HG03095 (cell line): Measurements from ENCODE around the gene PIK3R3.
"Not testable (repeated sequence)": the region's sequence is repeated elsewhere in the genome, so short reads cannot be mapped to it uniquely, and the experiment has no call there.

Experiments used
- ATAC-seq: cut with Tn5 transposase; IDR thresholded peaks from one replicate; pipeline ENCODE4 v1.9.1; 2021; ENCODE audit warnings: moderate library complexity; ENCODE audit not compliant: unreplicated experiment

The PIK3R3 gene

DNA sequence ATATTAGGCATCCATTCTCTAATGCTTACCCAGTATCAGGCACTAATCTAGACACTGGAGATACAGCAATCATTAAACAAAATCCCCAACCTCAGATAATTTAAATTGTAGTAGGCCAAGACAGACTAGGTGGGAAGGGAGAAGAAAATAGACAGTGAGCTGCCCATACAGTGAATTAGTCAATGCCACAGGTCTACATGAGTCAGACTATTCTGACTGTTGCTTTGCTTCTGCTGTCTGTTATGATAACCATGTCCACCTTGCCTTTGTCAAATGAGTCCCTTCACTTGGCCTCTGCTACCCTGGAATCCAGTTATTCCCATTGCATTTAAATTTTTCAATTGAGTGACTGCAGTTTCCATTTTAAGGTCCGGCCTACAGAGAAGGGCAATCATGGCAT is 59.5 kb downstream of the PIK3R3 start:
- ATAC-seq: no peak

DNA sequence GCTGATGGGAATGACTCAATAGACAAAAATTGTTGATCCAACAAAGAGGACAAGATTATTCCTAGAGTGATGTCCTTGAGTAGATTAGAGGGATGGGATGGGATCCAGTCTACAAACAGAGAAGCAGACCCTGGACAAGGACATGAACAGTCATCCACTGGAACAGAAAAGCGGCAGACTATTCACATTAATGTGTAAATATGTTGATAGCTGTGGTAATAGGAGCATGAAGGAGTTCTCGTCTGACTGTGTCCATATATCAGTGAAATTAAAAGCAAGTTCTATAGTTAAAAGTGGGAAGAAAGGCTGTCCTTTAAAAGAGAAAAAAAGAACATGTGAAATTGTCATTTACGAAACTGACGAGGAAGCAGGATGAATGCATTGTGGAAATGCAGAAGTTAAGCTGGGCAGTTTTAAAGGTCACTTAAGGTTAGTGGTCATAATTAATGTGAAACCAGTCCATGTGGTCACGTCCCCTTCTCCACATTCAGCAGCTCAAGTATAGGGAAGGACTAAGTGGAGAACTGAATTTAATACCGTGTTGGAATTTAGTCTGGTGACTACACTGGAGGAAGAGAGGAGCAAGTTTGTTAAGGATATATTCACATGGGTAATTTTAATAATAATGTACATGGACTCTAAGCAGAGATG is 62.1 kb downstream of the PIK3R3 start:
- no peak for ATAC-seq

DNA sequence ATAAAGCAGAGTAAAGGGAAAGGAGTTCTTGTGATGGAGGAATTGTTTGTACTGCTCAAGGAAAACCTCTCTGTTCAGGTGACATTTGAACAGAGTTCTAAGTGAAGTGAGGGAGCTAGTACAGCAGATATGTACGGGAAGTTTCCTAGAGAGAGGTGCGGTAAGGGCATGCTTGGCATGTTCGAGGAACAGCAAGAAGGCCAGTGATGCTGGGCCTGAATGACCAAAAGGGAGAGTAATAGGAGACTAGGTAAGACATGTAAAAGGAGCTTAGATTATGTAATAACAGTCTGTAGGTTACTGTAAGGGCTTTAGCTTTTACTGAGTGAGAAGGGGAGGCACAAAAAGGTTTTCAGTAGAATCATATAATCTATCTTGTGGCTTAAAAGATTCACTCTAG is 63.9 kb downstream of the PIK3R3 start:
- no peak for ATAC-seq

DNA sequence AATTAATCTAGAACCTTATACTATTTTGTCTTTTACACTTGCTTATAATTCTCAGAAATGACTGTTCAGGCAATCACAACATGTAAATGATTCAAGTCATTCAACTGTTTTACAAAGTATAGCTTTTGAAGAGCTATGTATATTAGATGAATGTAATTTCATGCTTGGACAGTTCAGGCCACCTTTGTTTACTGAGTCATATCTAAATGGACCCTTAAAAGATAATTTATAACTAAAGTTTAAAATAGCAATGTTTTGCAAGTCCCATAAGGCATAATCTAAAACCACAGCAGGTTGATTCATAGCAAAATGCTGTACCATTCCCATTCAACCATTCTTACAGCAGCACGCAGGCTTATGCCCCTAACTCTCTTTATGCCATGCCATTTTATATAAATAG is 64.8 kb downstream of the PIK3R3 start:
- ATAC-seq: no peak

DNA sequence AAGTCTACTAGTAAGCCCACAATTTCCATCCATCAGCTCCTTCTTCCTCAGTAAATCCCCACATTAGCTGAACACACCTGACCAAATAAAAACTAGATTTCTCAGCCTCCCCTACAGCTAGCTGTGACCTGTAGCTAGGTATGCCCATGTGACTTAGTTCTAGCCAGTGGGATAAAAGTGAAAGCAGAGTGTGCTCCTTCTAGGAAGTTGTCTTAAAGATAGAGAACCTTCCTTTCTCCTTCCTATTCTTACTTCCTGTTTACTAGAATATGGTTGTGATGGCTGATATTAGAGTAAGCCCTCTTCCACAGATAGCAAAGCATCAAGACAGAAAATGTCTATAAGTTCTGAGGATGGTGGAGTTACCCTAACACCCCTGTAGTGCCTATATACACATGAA is 67.0 kb downstream of the PIK3R3 start:
- no peak for ATAC-seq

DNA sequence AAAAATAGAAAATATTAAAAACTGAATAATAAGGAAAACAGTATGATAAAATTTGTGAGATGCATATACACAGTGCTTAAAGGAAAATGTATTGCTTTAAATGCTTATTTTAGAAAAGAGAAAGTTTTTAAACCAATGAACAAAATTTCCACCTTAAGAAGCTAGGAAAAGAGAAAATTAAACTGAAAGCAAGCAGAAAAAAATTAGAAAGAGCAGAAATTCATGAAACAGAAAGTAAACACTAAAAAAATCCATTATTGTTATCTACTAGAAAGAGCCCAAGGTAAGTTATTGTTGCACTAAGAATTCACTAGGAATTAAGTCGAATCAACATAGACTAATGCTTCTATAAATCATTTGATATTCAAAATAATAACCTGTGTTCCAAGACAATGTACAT is 67.7 kb downstream of the PIK3R3 start:
- ATAC-seq: no peak

DNA sequence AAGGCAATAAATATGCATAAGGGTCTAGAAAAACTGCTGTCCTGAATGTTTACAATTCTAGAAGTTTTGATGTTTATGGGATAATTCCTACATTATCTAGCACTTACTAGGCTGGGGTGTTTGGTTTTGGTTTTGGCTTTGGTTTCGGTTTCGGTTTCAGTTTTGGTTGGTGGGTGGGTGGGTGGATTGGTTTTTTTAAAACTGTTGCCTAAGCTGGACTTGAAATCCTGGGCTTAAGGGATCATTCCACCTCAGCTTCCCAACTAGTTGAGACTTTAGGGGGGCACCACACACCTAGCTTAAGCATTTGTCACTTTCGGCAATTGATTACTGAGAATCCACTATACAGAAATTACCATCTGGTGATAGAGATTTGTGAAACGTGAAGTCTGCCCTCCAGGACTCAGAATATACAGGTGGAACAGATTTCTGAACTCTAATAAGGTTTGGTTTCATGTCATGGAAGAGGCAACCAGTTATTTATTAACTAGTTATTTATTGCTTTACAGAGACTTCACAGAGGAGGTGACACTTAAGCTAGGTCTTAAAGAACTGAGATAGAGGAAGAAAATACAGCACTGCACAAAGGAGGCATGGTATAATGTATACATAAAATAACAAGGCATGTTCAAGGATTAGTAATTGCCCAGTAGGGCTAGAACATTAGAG is 69.6 kb downstream of the PIK3R3 start:
- no peak for ATAC-seq

DNA sequence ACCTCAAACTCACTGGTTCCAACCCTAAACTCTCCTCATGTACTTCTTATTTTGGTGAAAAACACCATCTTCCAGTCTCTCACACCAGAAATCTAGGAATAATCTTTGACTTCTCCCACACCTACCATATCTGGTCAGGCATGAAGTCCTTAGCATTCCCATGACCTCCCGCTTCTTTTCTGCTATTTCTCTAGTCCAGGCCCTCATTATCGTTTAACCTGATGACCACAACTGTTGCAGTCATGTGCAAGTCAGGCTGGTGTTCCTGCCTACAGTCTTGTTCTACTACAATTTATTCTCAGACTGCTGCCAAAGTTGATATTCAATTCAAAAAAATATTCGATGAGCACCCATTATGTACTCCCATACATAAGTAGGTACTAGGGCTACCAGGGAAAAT is 71.3 kb downstream of the PIK3R3 start:
- ATAC-seq: no peak

DNA sequence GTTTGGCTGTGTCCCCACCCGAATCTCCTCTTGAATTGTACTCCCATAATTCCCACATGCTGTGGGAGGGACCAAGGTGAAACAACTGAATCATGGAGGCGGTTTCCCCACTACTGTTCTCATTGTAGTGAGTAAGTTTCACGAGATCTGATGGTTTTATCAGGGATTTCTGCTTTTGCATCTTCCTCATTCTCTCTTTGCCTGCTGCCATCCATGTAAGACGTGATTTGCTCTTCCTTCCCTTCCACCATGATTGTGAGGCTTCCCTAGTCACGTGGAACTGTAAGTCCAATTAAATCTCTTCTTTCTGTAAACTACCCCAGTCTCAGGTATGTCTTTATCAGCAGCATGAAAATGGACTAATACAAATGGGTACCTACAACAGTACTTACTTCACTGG is 73.5 kb downstream of the PIK3R3 start:
- no peak for ATAC-seq

DNA sequence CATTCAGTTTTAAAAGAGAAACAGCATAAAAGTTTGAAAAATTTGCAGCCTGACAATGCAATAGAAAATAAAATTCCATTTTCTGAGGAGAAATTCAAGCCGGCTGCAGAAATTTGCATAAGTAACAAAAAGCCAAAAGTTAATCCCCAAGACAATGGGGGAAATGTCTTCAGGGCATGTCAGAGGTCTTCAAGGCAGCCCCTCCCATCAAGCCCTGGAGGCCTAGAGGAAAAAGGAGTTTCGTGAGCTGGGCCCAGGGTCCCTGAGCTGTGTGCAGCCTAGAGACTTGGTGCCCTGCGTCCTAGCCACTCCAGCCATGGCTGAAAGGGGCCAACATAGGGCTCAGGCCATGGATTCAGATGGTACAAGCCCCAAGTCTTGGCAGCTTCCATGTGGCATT is 74.6 kb downstream of the PIK3R3 start:
- no peak for ATAC-seq

DNA sequence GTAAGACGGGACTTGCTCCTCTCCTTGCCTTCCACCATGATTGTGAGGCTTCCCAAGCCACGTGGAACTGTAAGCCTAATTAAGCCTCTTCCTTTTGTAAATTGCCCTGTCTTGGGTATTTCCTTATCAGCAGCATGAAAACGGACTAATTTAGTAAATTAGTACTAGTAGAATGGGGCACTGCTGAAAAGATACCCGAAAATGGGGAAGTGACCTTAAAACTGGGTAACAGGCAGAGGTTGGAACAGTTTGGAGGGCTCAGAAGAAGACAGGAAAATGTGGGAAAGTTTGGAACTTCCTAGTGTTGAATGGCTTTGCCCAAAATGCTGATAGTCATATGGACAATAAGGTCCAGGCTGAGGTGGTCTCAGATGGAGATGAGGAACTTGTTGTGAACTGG is 75.2 kb downstream of the PIK3R3 start:
- not testable (repeated sequence) for ATAC-seq

DNA sequence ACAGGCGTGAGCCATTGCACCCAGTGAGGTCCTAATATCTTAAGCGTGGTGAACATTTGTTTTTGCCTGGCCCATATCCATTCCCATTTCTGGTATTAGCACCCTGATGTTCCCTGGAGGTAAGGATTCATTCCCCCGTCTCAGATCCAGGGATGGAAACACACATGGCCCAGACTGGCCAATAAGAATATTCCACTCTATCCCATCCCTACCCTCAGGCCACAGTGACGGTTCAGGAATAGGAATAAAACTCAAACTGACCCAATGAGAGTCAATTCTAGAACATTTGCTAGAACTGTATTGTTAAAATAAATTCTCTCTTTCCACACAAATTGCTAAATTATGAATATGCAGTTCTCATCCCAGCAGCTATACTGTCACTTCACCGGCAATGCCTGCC is 76.1 kb downstream of the PIK3R3 start:
- ATAC-seq: no peak

DNA sequence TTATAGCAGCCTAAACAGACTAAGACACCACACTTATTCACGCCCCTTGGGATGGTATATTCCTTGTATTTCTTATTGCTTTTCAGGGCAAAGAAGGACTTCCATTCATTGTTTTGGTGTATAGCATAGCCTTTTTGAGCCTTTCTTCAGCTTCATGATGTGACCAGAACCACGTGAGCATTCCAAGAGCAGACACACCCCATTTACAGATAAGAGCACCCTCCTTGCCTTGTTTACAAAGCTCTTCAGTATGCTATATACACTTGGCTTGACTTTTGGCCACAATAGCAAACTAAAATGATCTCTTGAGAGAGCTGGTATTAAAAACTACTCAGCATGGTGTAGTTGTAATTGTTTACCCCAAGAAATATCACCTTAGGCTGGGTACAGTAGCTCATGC is 78.7 kb downstream of the PIK3R3 start:
- ATAC-seq: no peak

DNA sequence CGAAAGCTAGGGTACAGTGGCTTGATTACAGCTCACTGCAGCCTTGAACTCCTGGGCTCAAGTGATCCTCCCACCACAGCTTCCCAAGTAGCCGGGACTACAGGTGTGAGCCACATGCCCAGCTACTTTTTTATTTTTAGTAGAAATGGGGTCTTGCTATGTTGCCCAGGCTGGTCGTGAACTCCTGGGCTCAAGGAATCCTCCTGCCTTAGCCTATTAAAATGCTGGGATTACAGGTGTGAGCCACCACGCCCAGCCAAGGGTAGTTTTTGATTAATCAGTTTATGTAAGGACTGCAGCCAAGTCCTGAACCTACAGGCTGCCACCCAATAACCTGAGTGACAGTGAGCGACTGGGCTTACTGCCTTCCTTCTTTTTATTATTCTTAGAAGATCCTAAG is 88.3 kb downstream of the PIK3R3 start:
- no peak for ATAC-seq

DNA sequence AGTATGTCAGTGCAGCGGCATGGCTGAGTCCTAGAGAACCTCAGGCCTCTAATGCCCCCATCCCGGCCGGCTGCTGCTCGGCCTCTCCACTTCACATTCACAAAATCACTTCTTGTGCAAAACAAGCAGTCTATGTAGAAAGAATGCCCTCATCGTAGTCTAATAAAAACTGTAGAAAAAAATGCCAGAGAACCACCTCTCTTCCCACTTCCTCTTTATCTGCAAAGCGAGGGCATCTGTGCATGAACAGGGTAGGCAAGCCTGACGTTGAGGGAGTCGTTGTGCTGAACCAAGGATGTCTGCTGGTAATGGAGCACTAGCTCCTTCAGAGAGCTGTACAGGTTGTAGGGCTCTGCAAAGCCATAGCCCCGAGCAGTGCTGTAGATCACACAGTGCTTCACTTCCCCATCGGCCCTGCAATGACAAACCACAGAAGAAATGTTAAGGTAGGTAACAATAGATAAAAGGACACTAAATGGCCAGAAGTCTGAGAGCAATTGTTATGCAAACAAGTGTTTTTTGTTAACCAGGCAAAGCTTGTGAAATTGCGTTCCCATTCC is 88.9 kb downstream of the PIK3R3 start:
- peak; percentile 68 for ATAC-seq

DNA sequence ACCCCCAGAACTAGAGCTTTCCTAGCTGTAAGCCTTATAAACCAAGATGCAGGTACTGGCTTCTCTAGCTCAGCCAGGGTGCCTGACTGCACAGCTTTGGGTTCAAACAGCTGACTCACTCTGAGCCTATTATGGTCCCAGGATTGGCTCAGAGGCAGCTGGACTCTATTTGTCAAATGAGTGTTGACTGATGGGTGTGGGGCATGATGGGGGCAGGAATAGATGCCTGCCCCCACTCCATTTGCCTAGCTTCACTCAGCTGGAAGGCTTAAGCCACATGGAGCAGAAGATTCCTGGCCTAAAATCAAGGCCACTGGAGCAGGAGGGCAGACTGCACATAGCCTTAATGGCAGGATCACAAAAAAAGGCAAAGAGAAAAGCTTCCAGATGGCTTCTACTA is 90.5 kb downstream of the PIK3R3 start:
- no peak for ATAC-seq

DNA sequence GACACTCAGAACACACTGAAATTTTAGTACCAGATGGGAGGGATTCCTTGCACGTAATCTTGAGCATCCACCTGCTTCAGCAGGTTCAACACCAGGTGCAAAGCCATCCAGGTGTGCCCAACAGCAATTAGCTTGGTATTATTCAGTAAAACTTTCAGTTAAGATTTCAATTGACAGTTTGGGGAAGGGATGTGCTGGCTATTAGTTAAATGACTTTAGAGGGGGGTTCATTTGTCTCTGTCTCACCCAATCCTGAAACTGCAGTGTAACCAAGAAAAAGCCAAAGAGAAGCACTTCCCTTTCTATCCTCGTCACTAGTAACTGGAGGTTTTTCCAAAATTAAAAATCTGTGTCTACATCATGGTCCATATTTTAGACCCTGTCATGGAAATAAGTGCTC is 90.9 kb downstream of the PIK3R3 start:
- ATAC-seq: no peak

DNA sequence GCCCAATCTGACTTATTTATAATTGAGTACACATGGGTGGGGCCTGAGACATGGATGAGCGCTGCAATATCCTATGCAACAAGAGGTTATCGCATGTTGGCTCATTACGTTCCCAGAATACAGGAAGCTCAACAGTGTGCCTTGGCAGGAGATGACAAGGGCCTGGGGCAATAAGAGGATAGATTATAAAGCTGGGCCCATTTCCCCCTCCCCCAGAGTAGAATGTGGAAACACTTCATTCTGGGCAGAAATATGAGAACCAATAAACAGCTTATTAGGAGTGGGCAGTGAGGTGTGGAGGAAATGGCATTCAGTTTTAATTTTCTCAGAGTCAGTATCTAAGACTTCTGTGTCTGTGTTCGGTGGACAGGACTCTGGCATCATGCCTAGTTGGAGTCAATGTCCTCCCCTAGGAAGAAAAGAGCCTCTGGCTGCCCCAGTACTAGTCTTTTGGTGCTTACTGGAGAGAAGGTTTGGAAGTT is 92.8 kb downstream of the PIK3R3 start:
- ATAC-seq: no peak

DNA sequence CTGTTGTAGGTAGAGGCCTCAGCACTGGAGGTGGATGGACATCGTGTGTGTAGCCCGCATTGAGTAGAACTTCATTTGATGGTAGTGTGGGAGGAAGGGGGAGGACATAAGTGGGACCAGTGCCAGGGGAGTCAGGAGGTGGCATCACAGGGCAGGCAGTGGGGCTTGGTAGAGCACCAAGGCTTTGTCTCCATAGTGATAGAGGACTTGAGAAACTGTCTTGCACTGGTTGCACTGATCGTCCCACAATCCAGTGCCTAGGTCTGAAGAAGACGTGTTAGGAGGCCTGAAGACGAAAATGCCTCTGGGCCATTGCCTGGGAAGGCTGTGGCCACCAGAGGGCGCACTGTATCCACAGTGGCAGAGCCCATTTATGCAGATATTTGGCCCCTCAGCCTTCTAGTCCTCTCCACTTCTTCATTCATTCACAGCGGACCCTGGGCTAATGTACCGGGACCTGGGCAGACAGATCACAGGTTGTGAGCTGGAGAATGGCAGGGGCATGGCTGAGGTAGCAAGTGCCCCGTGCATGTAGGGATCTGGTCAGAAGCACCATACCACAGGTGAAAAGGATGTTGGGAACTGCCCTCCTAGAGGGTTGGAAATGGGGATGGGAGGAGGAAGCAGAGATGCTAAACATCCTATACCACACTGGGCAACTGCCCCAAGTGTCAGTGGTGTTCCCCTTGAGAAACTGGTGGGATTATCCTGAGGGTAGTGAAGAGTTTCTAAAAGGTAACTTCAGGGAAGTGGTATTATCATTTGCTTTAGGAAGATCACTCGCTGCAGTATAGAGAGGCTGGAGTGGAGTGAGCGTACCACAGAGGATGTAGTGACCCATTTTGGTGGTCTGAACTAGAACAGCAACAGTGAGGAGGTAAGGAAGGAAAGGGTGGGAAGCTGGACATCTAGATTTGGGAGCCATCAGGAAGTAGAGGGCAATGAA is 95.3 kb downstream of the PIK3R3 start:
- peak; percentile 56 for ATAC-seq

DNA sequence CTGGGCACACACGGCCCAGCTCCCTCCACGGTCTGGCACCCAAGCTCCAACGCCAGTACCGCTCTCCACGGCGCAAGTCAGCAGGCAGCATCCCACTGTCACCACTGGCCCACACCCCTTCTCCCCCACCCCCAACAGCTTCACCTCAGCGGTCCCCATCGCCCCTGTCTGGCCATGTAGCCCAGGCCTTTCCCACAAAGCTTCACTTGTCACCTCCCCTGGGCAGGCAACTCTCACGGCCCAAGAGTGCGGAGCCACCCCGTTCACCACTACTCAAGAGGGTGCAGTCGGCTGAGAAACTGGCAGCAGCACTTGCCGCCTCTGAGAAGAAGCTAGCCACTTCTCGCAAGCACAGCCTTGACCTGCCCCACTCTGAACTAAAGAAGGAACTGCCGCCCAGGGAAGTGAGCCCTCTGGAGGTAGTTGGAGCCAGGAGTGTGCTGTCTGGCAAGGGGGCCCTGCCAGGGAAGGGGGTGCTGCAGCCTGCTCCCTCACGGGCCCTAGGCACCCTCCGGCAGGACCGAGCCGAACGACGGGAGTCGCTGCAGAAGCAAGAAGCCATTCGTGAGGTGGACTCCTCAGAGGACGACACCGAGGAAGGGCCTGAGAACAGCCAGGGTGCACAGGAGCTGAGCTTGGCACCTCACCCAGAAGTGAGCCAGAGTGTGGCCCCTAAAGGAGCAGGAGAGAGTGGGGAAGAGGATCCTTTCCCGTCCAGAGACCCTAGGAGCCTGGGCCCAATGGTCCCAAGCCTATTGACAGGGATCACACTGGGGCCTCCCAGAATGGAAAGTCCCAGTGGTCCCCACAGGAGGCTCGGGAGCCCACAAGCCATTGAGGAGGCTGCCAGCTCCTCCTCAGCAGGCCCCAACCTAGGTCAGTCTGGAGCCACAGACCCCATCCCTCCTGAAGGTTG is 97.6 kb downstream of the PIK3R3 start:
- no peak for ATAC-seq
